CD4-positive, alpha-beta memory T cell (primary cell): ENCODE data around the gene PAAF1. TPM values are rescaled to one million over a fixed set of nuclear protein-coding genes. Genes with fewer than 3 reads are reported as not detected.

ENCODE experiments used
- CTCF ChIA-PET: fragments of 350-600 bp; sonication (Branson Sonifier 250); formaldehyde crosslinking; loops from one replicate; lab custom pipeline; 2021; ENCODE audit warnings: inconsistent platforms; ENCODE audit not compliant: partially characterized antibody; lab: Charles Lee
- POLR2A ChIA-PET: fragments of 350-600 bp; sonication (Branson Sonifier 250); formaldehyde crosslinking; loops from one replicate; lab custom pipeline; 2021; ENCODE audit not compliant: partially characterized antibody; lab: Charles Lee
- DNase-seq, 5 donors: peaks; one replicate each; pipeline versions ENCODE4 v3.0.0 to v3.0.0-alpha.2; 2020 to 2022; ENCODE audit warnings: mixed read lengths in 1 of 5
- H3K27ac ChIP-seq: one replicate; pipeline ENCODE4 v1.7.0; 2013; ENCODE audit warnings: low read depth, low read length
- H3K27me3 ChIP-seq: 2 replicates; pipeline ENCODE4 v1.7.0; 2013; ENCODE audit warnings: mild to moderate bottlenecking, low read length, moderate library complexity; ENCODE audit not compliant: insufficient read depth
- H3K36me3 ChIP-seq: 2 replicates; pipeline ENCODE4 v1.7.0; 2013; ENCODE audit warnings: mild to moderate bottlenecking, low read length, moderate library complexity; ENCODE audit not compliant: insufficient read depth
- H3K4me1 ChIP-seq: 2 replicates; pipeline ENCODE4 v1.7.0; 2013; ENCODE audit warnings: mild to moderate bottlenecking, low read length, moderate library complexity; ENCODE audit not compliant: insufficient read depth
- H3K4me3 ChIP-seq, 2 donors: one replicate each; pipeline ENCODE4 v1.7.0; 2013; ENCODE audit warnings: low read length in 2 of 2, mild to moderate bottlenecking in 1 of 2
- H3K9me3 ChIP-seq, 2 donors: one replicate each; pipeline ENCODE4 v1.7.0; 2013; ENCODE audit warnings: low read length in 2 of 2, control low read depth in 1 of 2; ENCODE audit not compliant: control insufficient read depth in 1 of 2
- H3K27ac Mint-ChIP-seq, 7 donors: one replicate each; pipeline ENCODE4 v1.8.0; 2020 to 2021; ENCODE audit warnings: mixed read lengths in 7 of 7, mild to moderate bottlenecking in 6 of 7, inconsistent platforms in 3 of 7, moderate library complexity in 3 of 7
- H3K27me3 Mint-ChIP-seq, 2 donors: one replicate each; pipeline ENCODE4 v1.8.0; 2020 to 2021; ENCODE audit warnings: mixed read lengths in 2 of 2
- H3K36me3 Mint-ChIP-seq, 2 donors: one replicate each; pipeline ENCODE4 v1.8.0; 2020 to 2021; ENCODE audit warnings: mixed read lengths in 2 of 2, inconsistent platforms in 1 of 2, mild to moderate bottlenecking in 1 of 2
- H3K4me1 Mint-ChIP-seq, 4 donors: one replicate each; pipeline ENCODE4 v1.8.0; 2020 to 2021; ENCODE audit warnings: mixed read lengths in 4 of 4, mild to moderate bottlenecking in 1 of 4
- H3K4me3 Mint-ChIP-seq, 8 donors: one replicate each; pipeline ENCODE4 v1.8.0; 2020 to 2021; ENCODE audit warnings: mixed read lengths in 8 of 8, mild to moderate bottlenecking in 7 of 8, moderate library complexity in 6 of 8, inconsistent platforms in 3 of 8
- H3K9me3 Mint-ChIP-seq, 8 donors: one replicate each; pipeline ENCODE4 v1.8.0; 2020 to 2021; ENCODE audit warnings: mixed read lengths in 8 of 8, mild to moderate bottlenecking in 5 of 8, inconsistent platforms in 3 of 8, moderate library complexity in 1 of 8
- intact Hi-C: fragments of 100-400 bp; cut with micrococcal nuclease; formaldehyde crosslinking; loops from one replicate; pipeline ENCODE4 v1.15.1; 2023
- polyA plus RNA-seq, 2 donors: library from polyadenylated mRNA; unstranded; fragments of 300-500 nt; fragmentation: Illumina TruSeq; gene quantifications; one replicate each; pipeline ENCODE4 v1.2.3, GENCODE V29; 2021
- total RNA-seq, 2 experiments: library from RNA; stranded (reverse); gene quantifications; one replicate each; pipeline ENCODE4 v1.2.3, GENCODE V29; 2021

PAAF1 gene
- total and polyA plus RNA-seq, 4 experiments from 2014 or later: 17.5 to 21.8 (median 19.0) TPM

GRCh38 chr11:73969091-73969490 is 92.3 kb downstream of the PAAF1 start:
- H3K27me3 ChIP-seq: no peaks in the 10 kb centered on the region
- Mint-ChIP-seq H3K4me1 (peaks cover 53 to 88% (median 67%) of the 10 kb centered on the region in 4 donors), H3K27ac (peak overlapping the region; percentile 93 to 100 (median 96)), H3K36me3 (peaks cover 3 to 7% of the 10 kb centered on the region in 2 donors), H3K9me3 (no peaks in the 10 kb centered on the region), H3K27me3 (no peaks in the 10 kb centered on the region), H3K4me3 (peak overlapping the region in 6 of 8 donors; percentile 2 to 80 (median 58))
- ChIA-PET POLR2A (interaction anchor here (0.5 to 38.4 kb wide), 8 partner anchors 8 to 201 kb away, joined by 3 to 2221 read pairs (median 4); partner anchors contain the start of genes UCP2 and UCP3), CTCF (interaction anchor here (0.6 kb wide), 1 partner anchor 50 kb away, joined by 3 read pairs; no protein-coding TSS in a partner anchor)
- intact Hi-C loops: loop anchor here (2.0 to 10.0 kb wide), 2 partner anchors 14 to 286 kb away; partner anchors contain the start of gene UCP2
- H3K27ac ChIP-seq: peak overlapping the region; percentile 51
- H3K4me3 ChIP-seq: peak overlapping the region in 1 of 2 donors; percentile 7
- H3K9me3 ChIP-seq: no peaks in the 10 kb centered on the region
- H3K4me1 ChIP-seq: peaks cover 83% of the 10 kb centered on the region
- H3K36me3 ChIP-seq: no peaks in the 10 kb centered on the region
- no peak for DNase-seq

- Mint-ChIP-seq H3K9me3 (no peaks in the 10 kb centered on the region), H3K27ac (peak overlapping the region; percentile 92 to 100 (median 96)), H3K36me3 (peaks cover 14 to 18% of the 10 kb centered on the region in 2 donors), H3K27me3 (no peaks in the 10 kb centered on the region), H3K4me1 (peaks cover 60 to 88% (median 71%) of the 10 kb centered on the region in 4 donors), H3K4me3 (peak overlapping the region in 7 of 8 donors; percentile 14 to 78 (median 52))
- peak overlapping the region; percentile 51 for H3K27ac ChIP-seq
- H3K27me3 ChIP-seq: no peaks in the 10 kb centered on the region
- H3K9me3 ChIP-seq: no peaks in the 10 kb centered on the region
- POLR2A ChIA-PET: interaction anchor here (0.6 to 38.4 kb wide), 17 partner anchors 9 to 262 kb away, joined by 3 to 2221 read pairs (median 4); partner anchors contain the start of genes C2CD3, DNAJB13, PPME1 and UCP2
- H3K4me1 ChIP-seq: peaks cover 87% of the 10 kb centered on the region
- intact Hi-C loops: loop anchor here (2.0 to 10.0 kb wide), 2 partner anchors 13 to 285 kb away; partner anchors contain the start of gene UCP2
- no peak overlapping the region for H3K4me3 ChIP-seq
- CTCF ChIA-PET: interaction anchor here (0.9 to 1.8 kb wide), 5 partner anchors 10 to 60 kb away, joined by 3 to 19 read pairs (median 4); no protein-coding TSS in a partner anchor
- DNase-seq: peak in 2 of 5 donors; percentile 37 to 62
- peaks cover 10% of the 10 kb centered on the region for H3K36me3 ChIP-seq
Observed at GRCh38 chr11:73969991-73970800, 93.4 kb downstream of the PAAF1 start.

- H3K9me3 ChIP-seq: no peaks in the 10 kb centered on the region
- Mint-ChIP-seq H3K27ac (peak overlapping the region; percentile 92 to 100 (median 96)), H3K9me3 (no peaks in the 10 kb centered on the region), H3K27me3 (no peaks in the 10 kb centered on the region), H3K4me3 (peak overlapping the region in 6 of 8 donors; percentile 32 to 78 (median 50)), H3K4me1 (peaks cover 64 to 90% (median 78%) of the 10 kb centered on the region in 4 donors), H3K36me3 (peaks cover 25 to 29% of the 10 kb centered on the region in 2 donors)
- no peak for DNase-seq
- H3K4me1 ChIP-seq: peaks cover 91% of the 10 kb centered on the region
- H3K36me3 ChIP-seq: peaks cover 21% of the 10 kb centered on the region
- ChIA-PET CTCF (interaction anchor here (0.6 to 1.8 kb wide), 5 partner anchors 9 to 86 kb away, joined by 3 to 19 read pairs (median 4); no protein-coding TSS in a partner anchor), POLR2A (interaction anchor here (0.6 to 38.4 kb wide), 11 partner anchors 10 to 261 kb away, joined by 3 to 2221 read pairs (median 4); partner anchors contain the start of genes C2CD3, DNAJB13, PPME1 and UCP2)
- H3K27me3 ChIP-seq: no peaks in the 10 kb centered on the region
- H3K27ac ChIP-seq: peak overlapping the region; percentile 45
- no peak overlapping the region for H3K4me3 ChIP-seq
- intact Hi-C loops: no loop called here
Observed at GRCh38 chr11:73971175-73971719, 94.4 kb downstream of the PAAF1 start.

GRCh38 chr11:73972187-73972586 is 95.4 kb downstream of the PAAF1 start:
- no peak for DNase-seq
- peaks cover 30% of the 10 kb centered on the region for H3K36me3 ChIP-seq
- Mint-ChIP-seq H3K27ac (peak overlapping the region; percentile 93 to 100 (median 96)), H3K36me3 (peaks cover 34 to 38% of the 10 kb centered on the region in 2 donors), H3K27me3 (no peaks in the 10 kb centered on the region), H3K4me3 (peak overlapping the region in 5 of 8 donors; percentile 30 to 92 (median 46)), H3K4me1 (peaks cover 70 to 99% (median 86%) of the 10 kb centered on the region in 4 donors), H3K9me3 (no peaks in the 10 kb centered on the region)
- H3K27ac ChIP-seq: peak overlapping the region; percentile 52
- ChIA-PET CTCF (interaction anchor here (0.9 to 2.9 kb wide), 6 partner anchors 8 to 41 kb away, joined by 3 to 11 read pairs (median 4); no protein-coding TSS in a partner anchor), POLR2A (interaction anchor here (0.8 to 38.4 kb wide), 14 partner anchors 8 to 214 kb away, joined by 3 to 2221 read pairs (median 4); partner anchors contain the start of genes C2CD3, PPME1, RAB6A and UCP2)
- intact Hi-C loops: no loop called here
- peaks cover 99% of the 10 kb centered on the region for H3K4me1 ChIP-seq
- H3K27me3 ChIP-seq: no peaks in the 10 kb centered on the region
- no peak overlapping the region for H3K4me3 ChIP-seq
- H3K9me3 ChIP-seq: no peaks in the 10 kb centered on the region

- Mint-ChIP-seq H3K4me3 (peak overlapping the region in 5 of 8 donors; percentile 26 to 92 (median 77)), H3K27ac (peak overlapping the region; percentile 93 to 100 (median 96)), H3K9me3 (no peaks in the 10 kb centered on the region), H3K36me3 (peaks cover 40 to 45% of the 10 kb centered on the region in 2 donors), H3K4me1 (peaks cover 75 to 100% (median 88%) of the 10 kb centered on the region in 4 donors), H3K27me3 (no peaks in the 10 kb centered on the region)
- H3K4me3 ChIP-seq: no peak overlapping the region
- H3K4me1 ChIP-seq: peaks cover 100% of the 10 kb centered on the region
- no peaks in the 10 kb centered on the region for H3K9me3 ChIP-seq
- intact Hi-C loops: no loop called here
- H3K27me3 ChIP-seq: no peaks in the 10 kb centered on the region
- peaks cover 37% of the 10 kb centered on the region for H3K36me3 ChIP-seq
- CTCF ChIA-PET: interaction anchor here (0.6 to 2.9 kb wide), 9 partner anchors 8 to 1747 kb away, joined by 3 to 11 read pairs (median 3); no protein-coding TSS in a partner anchor
- POLR2A ChIA-PET: interaction anchor here (0.9 to 38.4 kb wide), 15 partner anchors 8 to 213 kb away, joined by 3 to 2221 read pairs (median 3); partner anchors contain the start of genes C2CD3, PPME1, RAB6A and UCP2
- H3K27ac ChIP-seq: peak overlapping the region; percentile 52
- no peak for DNase-seq
Observed at GRCh38 chr11:73972620-73973449, 96.0 kb downstream of the PAAF1 start.
